Neural cell (in vitro differentiated cells): Measurements from ENCODE around the gene RBM6. TPM values are rescaled to one million over a fixed set of nuclear protein-coding genes. Genes with fewer than 3 reads are reported as not detected.

Experiments
- H2AFZ ChIP-seq: fragments of 200-600, 300-800 bp; sonication (generic), shearing (Covaris generic); 2 replicates; pipeline ENCODE4 v1.6.0; 2014; ENCODE audit warnings: low read depth, mild to moderate bottlenecking, antibody characterized with exemption, low read length, moderate library complexity
- H3F3A ChIP-seq: fragments of 200-600 bp; shearing (Covaris generic); 2 replicates; pipeline ENCODE4 v1.6.1; 2016; ENCODE audit warnings: mild to moderate bottlenecking, moderate library complexity, mixed read lengths, antibody characterized with exemption, low read length; ENCODE audit not compliant: insufficient read depth, poor library complexity, severe bottlenecking
- H3K27ac ChIP-seq: fragments of 200-600, 300-800 bp; sonication (generic), shearing (Covaris generic); 2 replicates; pipeline ENCODE4 v1.5.1; 2014; ENCODE audit warnings: mild to moderate bottlenecking, low read length, moderate library complexity
- H3K27me3 ChIP-seq: fragments of 300-800, 200-600 bp; sonication (generic), shearing (Covaris generic); 2 replicates; pipeline ENCODE4 v1.6.0; 2014; ENCODE audit warnings: mild to moderate bottlenecking, low read depth, low read length, moderate library complexity; ENCODE audit not compliant: insufficient read depth
- H3K36me3 ChIP-seq: fragments of 300-800, 200-600 bp; sonication (generic), shearing (Covaris generic); 2 replicates; pipeline ENCODE4 v1.5.1; 2014; ENCODE audit warnings: mild to moderate bottlenecking, antibody characterized with exemption, low read length, moderate library complexity; ENCODE audit not compliant: insufficient read depth
- H3K4me2 ChIP-seq: fragments of 300-800, 200-600 bp; sonication (generic), shearing (Covaris generic); 2 replicates; pipeline ENCODE4 v1.6.0; 2014; ENCODE audit warnings: mild to moderate bottlenecking, low read length
- H3K4me3 ChIP-seq: fragments of 300-800, 200-600 bp; sonication (generic), shearing (Covaris generic); 2 replicates; pipeline ENCODE4 v1.5.1; 2014; ENCODE audit warnings: mild to moderate bottlenecking, low read length, moderate library complexity
- H3K79me2 ChIP-seq: fragments of 200-600 bp; shearing (Covaris generic); replicated peaks from 2 replicates; pipeline ENCODE4 v1.6.0; 2014; ENCODE audit warnings: mild to moderate bottlenecking, low read length, moderate library complexity; ENCODE audit not compliant: insufficient read depth
- H3K9ac ChIP-seq: fragments of 300-800, 200-600 bp; sonication (generic), shearing (Covaris generic); 2 replicates; pipeline ENCODE4 v1.6.1; 2016; ENCODE audit warnings: mild to moderate bottlenecking, low read length, mixed read lengths
- H3K9me2 ChIP-seq: fragments of 200-600 bp; shearing (Covaris generic); 2 replicates; pipeline ENCODE4 v1.6.1; 2016; ENCODE audit warnings: mild to moderate bottlenecking, low read length, mixed read lengths; ENCODE audit not compliant: insufficient read depth
- H3K9me3 ChIP-seq: fragments of 200-600, 300-800 bp; sonication (generic), shearing (Covaris generic); 2 replicates; pipeline ENCODE4 v1.6.1; 2016; ENCODE audit warnings: mild to moderate bottlenecking, mixed run types, low read length, moderate library complexity, mixed read lengths
- H4K20me1 ChIP-seq: fragments of 200-600 bp; shearing (Covaris generic); 2 replicates; pipeline ENCODE4 v1.6.1; 2016; ENCODE audit warnings: mild to moderate bottlenecking, mixed run types; ENCODE audit not compliant: insufficient read depth
- EP300 ChIP-seq: fragments of 450-650 bp; conservative IDR thresholded peaks from 2 replicates; pipeline ENCODE4 v1.6.1; 2014; ENCODE audit warnings: antibody characterized with exemption, mild to moderate bottlenecking, moderate library complexity; ENCODE audit not compliant: poor library complexity, severe bottlenecking
- EZH2 ChIP-seq: fragments of 200-600, 300-800 bp; shearing (Covaris generic), sonication (generic); IDR thresholded peaks from 2 replicates; pipeline ENCODE4 v1.6.1; 2014; ENCODE audit warnings: antibody characterized with exemption, low read length, borderline replicate concordance, mild to moderate bottlenecking; ENCODE audit not compliant: insufficient read depth, poor library complexity, severe bottlenecking
- MXI1 ChIP-seq: fragments of 450-650 bp; conservative IDR thresholded peaks from 2 replicates; pipeline ENCODE4 v1.6.1; 2014; ENCODE audit warnings: antibody characterized with exemption, mild to moderate bottlenecking; ENCODE audit not compliant: poor library complexity, severe bottlenecking
- POLR2AphosphoS5 ChIP-seq: IDR thresholded peaks from 2 replicates; pipeline ENCODE4 v1.6.1; 2012
- RAD21 ChIP-seq: fragments of 450-650 bp; conservative IDR thresholded peaks from 2 replicates; pipeline ENCODE4 v1.6.1; 2014; ENCODE audit warnings: antibody characterized with exemption, mild to moderate bottlenecking, moderate library complexity
- SMC3 ChIP-seq: fragments of 450-650 bp; conservative IDR thresholded peaks from 2 replicates; pipeline ENCODE4 v1.6.1; 2014; ENCODE audit warnings: antibody characterized with exemption, mild to moderate bottlenecking, moderate library complexity; ENCODE audit not compliant: poor library complexity
- TAF1 ChIP-seq: IDR thresholded peaks from 2 replicates; pipeline ENCODE4 v1.6.1; 2012; ENCODE audit warnings: low read depth
- polyA plus RNA-seq: library from polyadenylated mRNA; depleted of rRNA; stranded (reverse); fragments of >200 nt; gene quantifications from 2 replicates; pipeline ENCODE4 v1.2.3, GENCODE V29; 2014
- TF ChIP-seq, protein P1 (sequence below): IDR thresholded peaks from 2 replicates; pipeline ENCODE4 v1.6.1; 2012; ENCODE audit warnings: borderline replicate concordance
- TF ChIP-seq, protein P2 (sequence below): fragments of 450-650 bp; IDR thresholded peaks from 2 replicates; pipeline ENCODE4 v1.5.1; 2014; ENCODE audit warnings: antibody characterized with exemption, mild to moderate bottlenecking, moderate library complexity; ENCODE audit not compliant: poor library complexity, severe bottlenecking

RBM6 gene
- polyA plus RNA-seq, 1 donor from 2014 or later: 177 TPM

DNA sequence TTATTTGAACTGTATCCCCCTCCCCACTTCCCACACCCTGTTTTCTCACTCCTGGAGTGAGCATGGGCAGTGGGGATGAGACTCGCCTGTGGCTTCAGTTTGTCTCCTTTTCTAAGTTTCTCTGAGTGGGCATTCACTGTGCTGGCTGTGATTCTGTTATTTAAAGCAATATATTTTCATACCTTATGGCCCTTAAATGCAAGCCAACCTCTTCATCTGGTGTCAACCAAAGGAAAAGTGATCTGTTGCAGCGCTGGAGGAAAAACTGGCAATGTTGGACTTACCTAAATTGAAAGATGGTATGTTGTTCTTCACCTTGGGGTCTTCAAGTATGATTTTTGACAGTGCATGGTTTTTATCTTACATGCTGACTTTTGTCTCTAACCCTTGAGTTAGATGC lies 56.1 kb downstream of the RBM6 start:
- H3K36me3 ChIP-seq: no peaks in the 10 kb centered on the region
- TF ChIP-seq, protein P1, sequence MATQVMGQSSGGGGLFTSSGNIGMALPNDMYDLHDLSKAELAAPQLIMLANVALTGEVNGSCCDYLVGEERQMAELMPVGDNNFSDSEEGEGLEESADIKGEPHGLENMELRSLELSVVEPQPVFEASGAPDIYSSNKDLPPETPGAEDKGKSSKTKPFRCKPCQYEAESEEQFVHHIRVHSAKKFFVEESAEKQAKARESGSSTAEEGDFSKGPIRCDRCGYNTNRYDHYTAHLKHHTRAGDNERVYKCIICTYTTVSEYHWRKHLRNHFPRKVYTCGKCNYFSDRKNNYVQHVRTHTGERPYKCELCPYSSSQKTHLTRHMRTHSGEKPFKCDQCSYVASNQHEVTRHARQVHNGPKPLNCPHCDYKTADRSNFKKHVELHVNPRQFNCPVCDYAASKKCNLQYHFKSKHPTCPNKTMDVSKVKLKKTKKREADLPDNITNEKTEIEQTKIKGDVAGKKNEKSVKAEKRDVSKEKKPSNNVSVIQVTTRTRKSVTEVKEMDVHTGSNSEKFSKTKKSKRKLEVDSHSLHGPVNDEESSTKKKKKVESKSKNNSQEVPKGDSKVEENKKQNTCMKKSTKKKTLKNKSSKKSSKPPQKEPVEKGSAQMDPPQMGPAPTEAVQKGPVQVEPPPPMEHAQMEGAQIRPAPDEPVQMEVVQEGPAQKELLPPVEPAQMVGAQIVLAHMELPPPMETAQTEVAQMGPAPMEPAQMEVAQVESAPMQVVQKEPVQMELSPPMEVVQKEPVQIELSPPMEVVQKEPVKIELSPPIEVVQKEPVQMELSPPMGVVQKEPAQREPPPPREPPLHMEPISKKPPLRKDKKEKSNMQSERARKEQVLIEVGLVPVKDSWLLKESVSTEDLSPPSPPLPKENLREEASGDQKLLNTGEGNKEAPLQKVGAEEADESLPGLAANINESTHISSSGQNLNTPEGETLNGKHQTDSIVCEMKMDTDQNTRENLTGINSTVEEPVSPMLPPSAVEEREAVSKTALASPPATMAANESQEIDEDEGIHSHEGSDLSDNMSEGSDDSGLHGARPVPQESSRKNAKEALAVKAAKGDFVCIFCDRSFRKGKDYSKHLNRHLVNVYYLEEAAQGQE: no peak
- TF ChIP-seq RAD21 (no peak), EZH2 (no peak), TAF1 (no peak), MXI1 (no peak), POLR2AphosphoS5 (no peak), SMC3 (no peak), EP300 (no peak)
- TF ChIP-seq, protein P2, sequence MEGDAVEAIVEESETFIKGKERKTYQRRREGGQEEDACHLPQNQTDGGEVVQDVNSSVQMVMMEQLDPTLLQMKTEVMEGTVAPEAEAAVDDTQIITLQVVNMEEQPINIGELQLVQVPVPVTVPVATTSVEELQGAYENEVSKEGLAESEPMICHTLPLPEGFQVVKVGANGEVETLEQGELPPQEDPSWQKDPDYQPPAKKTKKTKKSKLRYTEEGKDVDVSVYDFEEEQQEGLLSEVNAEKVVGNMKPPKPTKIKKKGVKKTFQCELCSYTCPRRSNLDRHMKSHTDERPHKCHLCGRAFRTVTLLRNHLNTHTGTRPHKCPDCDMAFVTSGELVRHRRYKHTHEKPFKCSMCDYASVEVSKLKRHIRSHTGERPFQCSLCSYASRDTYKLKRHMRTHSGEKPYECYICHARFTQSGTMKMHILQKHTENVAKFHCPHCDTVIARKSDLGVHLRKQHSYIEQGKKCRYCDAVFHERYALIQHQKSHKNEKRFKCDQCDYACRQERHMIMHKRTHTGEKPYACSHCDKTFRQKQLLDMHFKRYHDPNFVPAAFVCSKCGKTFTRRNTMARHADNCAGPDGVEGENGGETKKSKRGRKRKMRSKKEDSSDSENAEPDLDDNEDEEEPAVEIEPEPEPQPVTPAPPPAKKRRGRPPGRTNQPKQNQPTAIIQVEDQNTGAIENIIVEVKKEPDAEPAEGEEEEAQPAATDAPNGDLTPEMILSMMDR: no peak
- H3K27ac ChIP-seq: no peak overlapping the region
- no peak overlapping the region for H2AFZ ChIP-seq
- H3K79me2 ChIP-seq: no peaks in the 10 kb centered on the region
- H3K27me3 ChIP-seq: no peaks in the 10 kb centered on the region
- H3K4me2 ChIP-seq: no peak overlapping the region
- no peaks in the 10 kb centered on the region for H3K9me2 ChIP-seq
- no peaks in the 10 kb centered on the region for H4K20me1 ChIP-seq
- H3K9ac ChIP-seq: no peak overlapping the region
- no peaks in the 10 kb centered on the region for H3K9me3 ChIP-seq
- no peaks in the 10 kb centered on the region for H3F3A ChIP-seq
- no peak overlapping the region for H3K4me3 ChIP-seq

DNA sequence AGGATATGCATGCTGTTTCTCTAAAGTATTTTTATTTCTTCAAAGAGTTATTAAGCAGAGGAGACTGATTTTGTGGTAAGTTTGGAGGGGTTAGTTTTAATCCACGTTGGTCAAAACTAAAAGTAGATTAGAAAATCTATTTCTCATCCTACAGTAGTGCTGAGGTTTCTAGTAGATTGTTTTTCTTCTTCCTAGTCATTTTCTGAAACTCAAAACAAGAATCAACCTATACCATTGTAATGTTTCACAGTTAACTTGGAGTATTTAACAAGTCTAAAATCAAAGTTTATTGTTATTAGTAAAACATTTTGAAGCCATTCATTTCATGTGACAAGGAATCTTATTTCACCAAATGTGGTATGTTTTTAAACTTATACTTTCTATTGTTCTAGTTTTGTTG lies 57.9 kb downstream of the RBM6 start:
- H3K9me2 ChIP-seq: no peaks in the 10 kb centered on the region
- H3K4me2 ChIP-seq: no peak overlapping the region
- H3K9ac ChIP-seq: no peak overlapping the region
- no peaks in the 10 kb centered on the region for H3F3A ChIP-seq
- H3K4me3 ChIP-seq: no peak overlapping the region
- no peaks in the 10 kb centered on the region for H4K20me1 ChIP-seq
- H2AFZ ChIP-seq: no peak overlapping the region
- H3K79me2 ChIP-seq: no peaks in the 10 kb centered on the region
- H3K27ac ChIP-seq: no peak overlapping the region
- no peaks in the 10 kb centered on the region for H3K27me3 ChIP-seq
- H3K9me3 ChIP-seq: no peaks in the 10 kb centered on the region
- no peak for TF ChIP-seq RAD21
- no peak for TF ChIP-seq EZH2
- no peak for TF ChIP-seq EP300
- no peak for TF ChIP-seq POLR2AphosphoS5
- TF ChIP-seq TAF1: no peak
- TF ChIP-seq SMC3: no peak
- no peak for TF ChIP-seq MXI1
- TF ChIP-seq, protein P1: no peak
- TF ChIP-seq, protein P2: no peak
- no peaks in the 10 kb centered on the region for H3K36me3 ChIP-seq
